Transverse colon (tissue), 4 donors: ENCODE data around the gene PLCL1.

ENCODE experiments used
- EP300 ChIP-seq: sonication (generic); formaldehyde crosslinking; IDR thresholded peaks from one replicate; pipeline ENCODE4 v1.6.1; 2017; ENCODE audit warnings: antibody characterized with exemption, low read depth
- POLR2AphosphoS5 ChIP-seq, 3 donors: sonication (generic); formaldehyde crosslinking; IDR thresholded peaks; one replicate each; pipeline ENCODE4 v1.6.1; 2016; ENCODE audit warnings: antibody characterized with exemption in 3 of 3
- TF ChIP-seq, protein P1 (sequence below), 5 experiments: fragments of 200-600 bp in 3 of 5; fragments of 450-650 bp in 2 of 5; sonication (generic) in 3 of 5; IDR thresholded peaks; 1 replicate in 2 of 5; 2 replicates in 3 of 5; pipeline ENCODE4 v1.5.1; 2016 to 2017; ENCODE audit warnings: antibody characterized with exemption in 5 of 5, inconsistent platforms in 3 of 5, mild to moderate bottlenecking in 2 of 5, moderate library complexity in 1 of 5

DNA sequence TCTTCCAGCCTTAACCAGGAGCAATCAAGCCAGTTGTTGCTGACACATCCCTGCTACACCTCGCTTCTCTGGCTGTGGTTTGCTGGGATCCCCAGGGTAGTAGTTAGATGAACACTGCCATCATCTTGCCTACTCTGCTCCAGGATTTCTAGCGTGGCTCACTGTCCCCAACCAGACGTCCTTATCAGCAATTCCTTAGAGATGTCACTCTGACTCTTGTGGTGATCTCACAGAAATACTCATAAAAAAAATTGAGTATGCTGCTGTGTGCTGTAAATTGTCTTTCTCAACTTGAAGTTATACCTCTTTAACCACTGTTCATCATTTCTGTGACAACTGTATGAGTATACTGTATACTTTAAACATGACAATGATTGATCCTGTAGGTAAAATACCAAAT, 63.2 kb downstream of the PLCL1 start:
- TF ChIP-seq, protein P1, sequence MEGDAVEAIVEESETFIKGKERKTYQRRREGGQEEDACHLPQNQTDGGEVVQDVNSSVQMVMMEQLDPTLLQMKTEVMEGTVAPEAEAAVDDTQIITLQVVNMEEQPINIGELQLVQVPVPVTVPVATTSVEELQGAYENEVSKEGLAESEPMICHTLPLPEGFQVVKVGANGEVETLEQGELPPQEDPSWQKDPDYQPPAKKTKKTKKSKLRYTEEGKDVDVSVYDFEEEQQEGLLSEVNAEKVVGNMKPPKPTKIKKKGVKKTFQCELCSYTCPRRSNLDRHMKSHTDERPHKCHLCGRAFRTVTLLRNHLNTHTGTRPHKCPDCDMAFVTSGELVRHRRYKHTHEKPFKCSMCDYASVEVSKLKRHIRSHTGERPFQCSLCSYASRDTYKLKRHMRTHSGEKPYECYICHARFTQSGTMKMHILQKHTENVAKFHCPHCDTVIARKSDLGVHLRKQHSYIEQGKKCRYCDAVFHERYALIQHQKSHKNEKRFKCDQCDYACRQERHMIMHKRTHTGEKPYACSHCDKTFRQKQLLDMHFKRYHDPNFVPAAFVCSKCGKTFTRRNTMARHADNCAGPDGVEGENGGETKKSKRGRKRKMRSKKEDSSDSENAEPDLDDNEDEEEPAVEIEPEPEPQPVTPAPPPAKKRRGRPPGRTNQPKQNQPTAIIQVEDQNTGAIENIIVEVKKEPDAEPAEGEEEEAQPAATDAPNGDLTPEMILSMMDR (IDR thresholded peaks at IDR 0.05) = no peak
- no peak for TF ChIP-seq EP300
- no peak for TF ChIP-seq POLR2AphosphoS5 (IDR thresholded peaks at IDR 0.05)
